Dermis microvascular lymphatic vessel endothelial cell (primary cell): ENCODE data around the gene KIFAP3. TPM values are rescaled to one million over a fixed set of nuclear protein-coding genes. Genes with fewer than 3 reads are reported as not detected.
"Not testable (repeated sequence)": the region's sequence is repeated elsewhere in the genome, so short reads cannot be mapped to it uniquely, and the experiment has no call there.

Experiments
- DNase-seq, 2 donors: peaks; one replicate each; pipeline versions ENCODE4 v3.0.0 to v3.0.0-alpha.2; 2010; ENCODE audit warnings: low read depth in 2 of 2
- total RNA-seq: library from RNA; depleted of rRNA; stranded (reverse); fragments of >200 nt; gene quantifications from 2 replicates; pipeline ENCODE4 v1.2.1, GENCODE V29; 2014

KIFAP3 gene
- total RNA-seq, 1 donor from 2014 or later = 12.1 TPM

DNA sequence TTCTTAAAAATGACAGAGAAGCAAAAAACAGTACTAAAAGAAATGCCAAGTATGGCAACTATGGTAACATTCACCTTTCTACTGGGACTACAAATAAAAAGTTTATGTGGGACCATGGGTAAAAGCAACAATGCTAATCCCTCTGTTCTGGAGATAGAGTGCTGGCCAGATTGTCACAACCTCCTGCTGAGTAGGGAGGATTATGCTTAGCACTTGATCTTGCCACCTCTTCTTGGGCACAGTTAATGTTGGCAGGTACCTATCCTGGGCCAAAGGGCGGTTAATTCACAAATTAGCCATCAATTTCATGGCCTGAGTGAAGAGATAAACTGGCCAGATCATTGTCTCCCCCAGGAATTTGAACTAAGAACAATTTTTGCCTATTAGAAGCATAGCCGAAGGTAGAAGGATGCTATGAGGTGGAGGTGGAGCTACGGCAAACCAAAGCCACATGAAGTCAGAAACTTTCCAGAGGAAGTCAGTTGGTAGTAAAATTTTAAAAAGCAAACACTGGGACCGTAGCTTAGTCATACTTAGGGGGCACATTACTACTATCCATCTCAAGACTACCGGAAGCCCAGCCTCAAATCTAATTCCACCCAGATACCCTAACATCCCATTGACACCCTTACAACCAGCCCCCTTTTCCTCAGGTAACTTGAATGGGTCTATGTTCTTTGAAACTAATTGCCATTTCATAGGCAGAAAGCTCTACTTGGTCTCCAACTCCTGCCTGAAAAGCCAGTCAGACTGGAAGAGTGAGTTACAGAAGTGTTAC, 183.5 kb downstream of the KIFAP3 start:
- DNase-seq = peak in 1 of 2 donors; percentile 5

DNA sequence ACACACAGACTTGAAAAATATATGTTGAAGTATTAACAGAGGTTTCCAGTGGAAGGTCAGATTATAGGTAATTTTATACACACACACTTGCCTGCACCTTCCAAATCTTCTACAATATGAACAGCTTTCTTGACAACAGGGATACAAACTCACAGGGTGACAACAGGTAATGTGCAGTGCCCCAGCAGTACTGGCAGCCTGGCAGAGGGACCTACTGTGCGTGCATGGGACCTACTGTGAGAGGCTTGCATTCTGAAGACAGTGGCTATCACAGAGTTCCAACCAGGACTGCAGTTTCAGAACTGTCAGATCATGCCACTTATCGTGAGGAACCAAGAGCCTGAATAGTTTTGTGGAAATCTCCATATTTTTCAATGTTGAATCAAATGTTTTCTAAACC, 184.6 kb downstream of the KIFAP3 start:
- no peak for DNase-seq

- no peak for DNase-seq
These were observed 187.6 kb downstream of the KIFAP3 start for GRCh38 chr1:169886931-169887330.

- DNase-seq = no peak
These were observed 188.1 kb downstream of the KIFAP3 start for GRCh38 chr1:169886422-169886821.

- DNase-seq = no peak
These were observed 189.3 kb downstream of the KIFAP3 start for GRCh38 chr1:169885207-169885606.

GRCh38 chr1:169884634-169885033, 189.9 kb downstream of the KIFAP3 start:
- DNase-seq = no peak

- no peak for DNase-seq
These were observed 192.4 kb downstream of the KIFAP3 start for GRCh38 chr1:169882039-169882511.

DNA sequence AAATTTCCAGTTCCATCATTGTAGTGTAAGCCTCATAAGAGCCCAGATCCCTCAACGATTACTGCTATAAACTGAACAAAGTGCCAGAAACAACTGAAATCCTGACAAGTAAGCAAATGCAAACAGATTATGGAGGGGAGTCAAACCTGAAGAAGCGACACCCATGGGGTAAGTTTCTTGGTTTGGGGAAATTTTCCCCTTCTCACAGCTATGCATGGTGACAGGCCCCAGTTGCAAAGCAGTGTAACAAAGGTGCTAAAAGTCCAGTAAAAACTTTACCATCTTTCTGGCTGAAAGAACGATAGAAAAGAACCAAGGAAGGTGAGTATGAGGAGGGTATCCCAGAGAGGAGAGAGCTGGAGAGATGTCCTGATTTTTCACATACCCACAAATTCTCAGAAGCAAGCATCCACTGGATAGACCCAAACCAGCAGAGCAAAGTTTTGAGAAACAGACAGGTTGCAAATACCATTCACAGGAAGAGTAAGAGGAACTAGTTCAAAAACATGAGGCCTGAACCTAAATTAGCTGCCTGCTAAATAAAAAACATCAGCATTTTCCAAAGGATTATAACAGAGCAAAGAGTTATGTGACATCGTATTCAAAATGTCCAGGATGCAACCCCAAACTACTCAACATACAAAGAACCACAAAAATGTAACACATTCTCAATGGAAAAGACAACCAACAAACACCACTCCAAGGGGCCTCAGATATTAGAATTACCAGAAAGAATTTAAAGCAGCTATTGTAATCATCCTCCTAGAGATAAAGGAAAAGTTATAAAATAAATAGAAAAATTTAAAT, 195.3 kb downstream of the KIFAP3 start:
- DNase-seq = no peak

DNA sequence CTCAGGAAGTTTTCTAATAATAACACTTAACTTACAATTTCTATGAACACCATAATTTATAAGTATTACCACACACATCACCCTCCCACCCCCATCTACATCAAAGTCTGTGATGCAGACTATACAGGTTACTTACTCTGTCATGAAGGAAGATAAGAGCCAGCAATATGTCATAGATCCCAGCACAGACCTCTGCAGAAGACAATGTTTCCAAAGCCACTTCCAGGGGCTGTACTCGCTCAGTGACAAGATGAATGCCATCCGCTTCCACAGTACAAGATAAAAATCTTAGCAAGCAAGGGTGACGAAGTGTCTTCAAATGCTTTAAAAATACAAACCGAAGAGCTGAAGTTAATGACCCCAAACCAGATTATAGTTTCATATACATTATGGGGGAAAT, 196.0 kb downstream of the KIFAP3 start:
- DNase-seq = no peak

DNA sequence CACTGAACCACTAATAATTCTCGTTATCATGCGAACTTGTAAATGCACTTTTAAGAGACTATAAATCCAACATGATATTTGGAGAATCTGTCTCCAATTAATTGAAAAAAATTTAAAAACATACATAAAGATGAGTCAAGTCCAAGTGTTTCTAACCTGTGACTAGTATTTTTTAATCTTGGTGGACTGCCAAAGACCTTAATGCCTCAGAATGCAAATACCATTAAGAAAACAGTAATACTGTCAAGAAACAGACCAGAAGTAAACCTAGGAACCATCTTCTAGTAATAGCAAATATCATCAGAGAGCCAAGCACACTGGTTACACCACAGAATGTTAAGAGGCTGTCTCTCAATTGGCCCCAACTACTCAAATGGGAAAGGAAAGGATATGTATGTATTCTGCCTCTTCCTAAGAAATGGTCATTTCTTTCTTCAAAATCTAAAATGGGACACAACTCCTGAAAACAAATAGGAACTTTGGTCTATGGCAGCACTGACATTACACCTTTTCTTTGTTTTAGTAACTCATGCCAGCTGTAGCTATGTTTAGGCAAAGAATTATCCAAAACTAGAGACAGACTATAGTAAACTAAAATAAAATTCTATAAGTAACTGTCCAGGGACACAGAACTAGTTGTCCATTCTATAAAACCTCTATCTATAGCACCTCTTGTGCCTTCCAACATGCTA, 196.5 kb downstream of the KIFAP3 start:
- DNase-seq = no peak

- DNase-seq = no peak
These were observed 200.3 kb downstream of the KIFAP3 start for GRCh38 chr1:169874229-169874628.

- DNase-seq = no peak
These were observed 200.8 kb downstream of the KIFAP3 start for GRCh38 chr1:169873582-169874199.

GRCh38 chr1:169872906-169873305, 201.6 kb downstream of the KIFAP3 start:
- no peak for DNase-seq

DNA sequence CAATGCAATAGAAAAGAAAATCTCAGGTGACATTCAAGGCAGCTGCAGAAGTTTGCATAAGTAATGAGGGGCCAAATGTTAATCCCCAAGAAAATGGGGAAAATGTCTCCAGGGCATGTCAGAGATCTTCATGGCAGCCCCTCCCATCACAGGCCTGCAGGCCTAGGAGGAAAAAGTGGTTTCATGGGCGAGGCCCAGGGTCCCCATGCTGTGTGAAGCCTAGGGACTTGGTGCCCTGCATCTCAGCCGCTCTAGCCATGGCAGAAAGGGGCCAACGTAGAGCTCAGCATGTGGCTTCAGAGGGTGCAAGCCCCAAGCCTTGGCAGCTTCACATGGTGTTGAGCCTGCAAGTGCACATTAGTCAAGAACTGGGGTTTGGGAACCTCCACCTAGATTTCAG, 202.5 kb downstream of the KIFAP3 start:
- DNase-seq = not testable (repeated sequence)

Other genes starting within 250 kb of the KIFAP3 start
- gene SCYL3, start 180.8 kb downstream of the KIFAP3 start, total RNA-seq = 5.1 and 8.0 TPM in 2 replicates
- gene NTMT2, start 71.3 kb upstream of the KIFAP3 start, total RNA-seq = not detected in 2 replicates